Fibroblast of skin of left biceps (primary cell): Measurements from ENCODE around the gene TNK2.
"Not testable (repeated sequence)": the region's sequence is repeated elsewhere in the genome, so short reads cannot be mapped to it uniquely, and the experiment has no call there.

Experiments
- DNase-seq, 2 experiments: peaks; one replicate each; pipeline ENCODE4 v3.0.0-alpha.2; 2013; ENCODE audit warnings: low read depth in 2 of 2

Gene TNK2

DNA sequence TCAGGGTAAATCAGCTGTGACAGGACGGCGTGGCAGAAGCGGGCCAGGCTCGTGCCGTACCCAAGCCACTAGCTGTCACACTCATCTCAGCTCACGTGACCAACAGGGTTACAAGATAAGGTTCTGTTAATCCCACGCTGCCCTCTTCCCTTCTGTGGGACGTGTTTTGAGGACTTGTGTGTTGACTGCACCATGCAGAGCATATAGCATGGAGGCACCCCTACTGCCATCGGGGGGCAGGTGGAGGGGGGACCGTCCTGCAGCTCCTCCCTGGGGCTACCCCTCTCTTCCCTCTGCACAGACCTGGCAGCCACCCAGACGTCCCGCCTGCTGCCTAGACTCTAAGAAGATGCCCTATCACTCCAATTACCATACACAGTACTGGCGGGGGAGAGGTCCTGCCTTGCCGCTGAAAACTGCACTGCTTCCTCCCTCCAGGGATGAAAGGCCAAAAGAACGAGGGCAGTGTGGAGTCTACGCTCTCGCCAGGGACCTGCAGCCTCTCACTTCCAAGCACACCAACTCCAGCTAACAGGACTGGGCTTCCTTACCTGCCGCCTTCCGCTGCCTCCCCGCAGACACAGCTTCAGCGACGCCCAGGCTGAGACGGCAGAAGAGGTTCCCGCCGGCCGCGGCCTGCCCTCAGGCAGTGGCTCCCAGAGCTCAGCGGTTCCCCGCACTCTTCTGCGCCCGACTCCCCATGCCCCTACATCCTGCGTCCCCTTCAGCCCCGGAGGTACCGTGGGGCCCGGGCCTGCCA, at the start of gene TNK2:
Gene TNK2, minus strand, starts transcription at position 618 of the 760 bp plus-strand sequence. CDS start 19,963 bp downstream, outside the sequence.
- DNase-seq = no peak

DNA sequence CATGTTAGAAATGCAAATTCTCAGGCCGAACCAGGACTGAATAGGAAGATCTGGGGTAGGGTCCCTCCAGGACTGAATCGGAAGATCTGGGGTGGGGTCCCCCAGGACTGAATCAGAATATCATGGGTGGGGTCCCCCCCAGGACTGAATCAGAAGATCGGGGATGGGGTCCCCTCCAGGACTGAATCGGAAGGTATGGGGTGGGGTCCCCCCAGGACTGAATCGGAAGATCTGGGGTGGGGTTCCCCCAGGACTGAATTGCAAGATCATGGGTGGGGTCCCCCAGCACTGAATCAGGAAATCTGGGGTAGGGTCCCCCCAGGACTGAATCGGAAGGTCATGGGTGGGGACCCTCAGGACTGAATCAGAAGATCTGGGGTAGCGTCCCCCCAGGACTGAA, 48.2 kb upstream of the TNK2 start:
- DNase-seq = no peak

DNA sequence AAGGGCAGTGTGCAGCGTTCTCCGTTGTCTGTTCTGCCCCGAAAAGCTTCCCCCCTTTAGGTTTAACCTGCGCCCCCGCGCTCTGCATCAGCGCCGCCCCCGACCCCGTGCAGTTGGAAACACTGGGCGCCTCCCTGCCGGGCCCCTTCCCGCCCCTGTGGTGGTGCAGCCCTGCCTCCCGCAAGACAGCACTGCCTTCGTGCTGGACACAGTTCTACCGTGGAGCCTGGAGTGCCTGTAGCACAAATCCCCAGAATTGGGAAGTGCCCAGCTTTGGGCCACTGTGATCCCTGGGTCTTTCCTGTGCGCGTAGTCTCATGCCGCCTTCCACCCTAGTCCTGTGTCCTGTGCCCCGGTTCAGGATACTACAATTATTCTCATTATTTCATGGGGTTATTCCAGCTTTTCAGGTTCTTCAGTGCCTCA, 47.1 kb upstream of the TNK2 start:
- not testable (repeated sequence) for DNase-seq

- DNase-seq = not testable (repeated sequence)
These were observed 46.4 kb upstream of the TNK2 start for GRCh38 chr3:195954752-195955119.

DNA sequence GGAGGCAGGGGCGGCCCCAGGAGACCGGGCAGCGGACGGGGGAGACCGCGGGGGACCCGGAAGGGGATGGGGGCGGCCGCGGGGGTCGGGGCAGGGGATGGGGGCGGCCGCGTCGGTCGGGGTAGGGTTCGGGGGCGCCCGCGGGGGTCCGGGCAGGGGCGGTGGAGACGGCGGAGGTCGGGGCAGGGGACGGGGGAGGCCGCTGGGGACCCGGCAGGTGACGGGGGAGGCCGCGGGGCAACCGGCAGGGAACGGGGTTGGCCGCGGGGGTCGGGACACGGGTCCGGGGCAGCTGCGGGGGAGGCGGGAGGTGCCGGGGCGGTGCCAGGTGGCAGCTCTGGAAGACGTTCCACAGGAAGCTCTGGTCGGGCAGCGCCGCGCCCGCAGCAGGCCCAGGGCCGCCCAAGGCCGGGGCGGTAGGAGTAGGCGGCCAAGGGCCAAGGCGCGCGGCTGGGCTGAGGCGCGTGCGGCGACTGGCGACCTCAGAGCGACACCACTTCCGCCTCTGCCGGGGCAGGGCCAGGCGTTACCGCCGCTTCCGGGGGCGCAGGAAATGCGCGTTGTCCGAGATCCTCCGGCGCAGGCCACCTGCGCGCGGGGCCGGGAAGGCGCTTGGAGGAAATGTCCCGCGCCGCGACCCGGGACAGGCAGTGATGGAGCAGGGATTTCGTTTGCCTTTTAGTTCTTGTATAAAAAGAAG, 45.9 kb upstream of the TNK2 start:
- not testable (repeated sequence) for DNase-seq

GRCh38 chr3:195952590-195952989, 44.2 kb upstream of the TNK2 start:
- DNase-seq = not testable (repeated sequence)

- not testable (repeated sequence) for DNase-seq
These were observed 43.3 kb upstream of the TNK2 start for GRCh38 chr3:195951443-195952177.

- not testable (repeated sequence) for DNase-seq
These were observed 42.4 kb upstream of the TNK2 start for GRCh38 chr3:195950731-195951130.

GRCh38 chr3:195950164-195950563, 41.8 kb upstream of the TNK2 start:
- DNase-seq = not testable (repeated sequence)

DNA sequence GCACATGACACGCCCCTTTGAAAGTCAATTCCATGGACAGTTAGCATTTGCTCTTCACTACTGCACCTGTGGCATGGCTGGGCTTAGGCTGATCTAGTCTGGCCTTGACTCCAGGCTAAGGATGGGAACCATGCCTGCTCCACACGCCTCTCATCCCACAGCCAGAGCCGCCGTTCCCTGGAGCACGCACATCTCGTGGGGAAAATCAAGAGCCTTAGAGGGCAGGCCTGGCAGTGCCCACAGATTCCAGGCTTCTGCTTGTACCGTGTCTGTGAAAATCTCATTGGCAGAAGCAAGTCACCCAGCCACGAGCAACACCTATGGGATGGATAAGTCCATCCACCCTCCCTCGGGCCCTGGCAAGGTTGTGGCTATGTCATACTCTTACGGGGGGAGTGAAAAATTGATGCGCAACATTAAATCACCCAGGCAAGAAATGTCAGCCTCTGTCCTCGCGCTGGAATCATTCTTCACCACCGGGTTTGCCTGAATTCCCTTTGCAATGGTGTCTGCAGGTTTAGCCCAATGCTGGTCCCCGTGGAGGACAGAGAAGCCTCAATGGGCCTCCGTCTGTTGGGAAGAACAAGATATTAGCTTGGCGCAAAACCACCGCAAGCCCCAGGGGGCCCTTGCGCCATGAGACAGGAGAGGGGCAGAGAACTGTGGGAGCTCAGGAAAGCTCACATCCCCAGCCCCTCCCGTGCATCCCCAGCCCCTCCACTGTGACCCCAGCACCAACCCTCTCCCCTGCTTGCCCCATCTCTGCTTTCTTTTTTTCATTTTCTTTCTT, 38.8 kb upstream of the TNK2 start:
- DNase-seq = not testable (repeated sequence)

DNA sequence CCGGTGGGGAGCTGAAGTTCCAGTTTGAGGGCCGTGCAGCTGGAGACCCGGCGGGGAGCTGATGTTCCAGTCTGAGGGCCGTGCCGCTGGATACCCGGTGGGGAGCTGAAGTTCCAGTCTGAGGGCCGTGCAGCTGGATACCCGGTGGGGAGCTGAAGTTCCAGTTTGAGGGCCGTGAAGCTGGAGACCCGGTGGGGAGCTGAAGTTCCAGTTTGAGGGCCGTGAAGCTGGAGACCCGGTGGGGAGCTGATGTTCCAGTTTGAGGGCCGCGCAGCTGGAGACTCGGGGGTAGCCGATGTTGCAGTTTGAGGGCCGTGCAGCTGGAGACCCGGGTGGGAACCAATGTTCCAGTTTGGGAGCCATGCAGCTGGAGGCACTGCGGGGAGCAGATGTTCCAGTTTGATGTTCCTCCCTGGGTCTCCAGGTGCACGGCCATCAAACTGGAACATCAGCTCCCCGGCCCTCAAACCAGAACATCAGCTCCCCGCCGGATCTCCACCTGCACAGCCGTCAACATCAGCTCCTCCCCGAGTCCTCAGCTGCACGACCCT, 33.0 kb upstream of the TNK2 start:
- DNase-seq = not testable (repeated sequence)

- DNase-seq = not testable (repeated sequence)
These were observed 32.5 kb upstream of the TNK2 start for GRCh38 chr3:195940806-195941205.

DNA sequence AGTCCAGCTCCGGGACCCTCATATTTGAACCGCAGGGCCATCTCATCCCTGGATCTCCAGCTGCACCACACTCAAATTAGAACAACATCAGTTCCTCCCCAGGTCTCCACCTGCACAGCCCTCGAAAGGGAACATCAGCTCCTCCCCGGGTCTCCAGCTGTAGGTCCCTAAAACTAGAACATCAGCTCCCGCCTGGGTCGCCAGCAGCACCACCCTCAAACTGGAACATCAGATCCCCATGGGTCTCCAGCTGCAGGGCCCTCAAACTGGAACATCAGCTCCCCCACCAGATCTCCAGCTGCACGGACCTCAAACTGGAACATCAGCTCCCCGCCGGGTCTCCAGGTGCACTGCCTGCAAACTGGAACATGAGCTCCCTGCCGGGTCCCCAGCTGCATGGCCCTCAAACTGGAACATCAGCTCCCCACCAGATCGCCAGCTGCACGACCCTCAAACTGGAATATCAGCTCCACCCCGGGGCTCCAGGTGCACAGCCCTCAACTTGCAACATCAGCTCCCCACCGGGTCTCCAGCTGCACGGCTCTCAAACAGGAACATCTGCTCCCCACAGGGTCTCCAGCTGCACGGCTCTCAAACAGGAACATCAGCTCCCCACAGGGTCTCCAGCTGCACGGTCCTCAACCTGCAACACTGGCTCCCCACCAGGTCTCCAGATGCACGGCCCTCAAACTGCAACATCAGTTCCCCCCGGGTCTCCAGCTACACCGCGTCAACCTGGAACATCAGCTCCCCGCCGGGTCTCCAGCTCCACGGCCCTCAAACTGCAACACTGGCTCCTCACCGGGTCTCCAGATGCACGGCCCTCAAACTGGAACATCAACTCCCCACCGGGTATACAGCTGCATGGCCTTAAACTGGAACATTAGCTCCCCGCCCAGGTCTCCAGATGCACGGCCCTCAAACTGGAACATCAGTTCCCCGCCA, 31.4 kb upstream of the TNK2 start:
- not testable (repeated sequence) for DNase-seq

GRCh38 chr3:195933044-195933430, 24.7 kb upstream of the TNK2 start:
- not testable (repeated sequence) for DNase-seq

- no peak for DNase-seq
These were observed 24.2 kb upstream of the TNK2 start for GRCh38 chr3:195932418-195933043.

DNA sequence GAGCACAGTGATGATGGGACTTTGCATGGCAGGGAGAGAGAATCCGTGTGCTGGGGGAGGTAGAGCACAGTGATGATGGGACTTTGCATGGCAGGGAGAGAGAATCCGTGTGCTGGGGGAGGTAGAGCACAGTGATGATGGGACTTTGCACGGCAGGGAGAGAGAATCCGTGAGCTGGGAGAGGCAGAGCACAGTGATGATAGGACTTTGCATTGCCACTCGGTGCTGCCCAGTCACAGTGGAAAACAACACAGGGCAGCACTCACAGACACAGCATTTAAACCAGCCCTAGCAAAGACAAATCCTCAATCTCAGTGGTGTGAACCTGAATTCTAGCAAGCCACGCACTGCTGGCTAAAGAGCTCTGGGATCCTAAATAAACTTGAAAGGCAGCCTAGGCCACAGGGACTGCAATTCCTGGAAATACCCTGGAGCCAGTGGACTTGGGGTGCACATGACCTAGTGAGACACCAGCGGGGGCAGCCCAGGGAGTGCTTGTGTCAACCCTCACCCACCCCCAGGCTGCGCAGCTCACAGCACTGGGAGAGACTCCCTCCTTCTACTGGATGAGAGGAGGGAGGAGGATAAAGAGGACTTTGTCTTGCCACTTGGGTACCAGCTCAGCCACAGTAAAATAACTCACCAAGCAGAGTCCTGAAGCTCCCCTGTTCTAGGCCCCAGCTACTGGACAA, 23.4 kb upstream of the TNK2 start:
- no peak for DNase-seq

DNA sequence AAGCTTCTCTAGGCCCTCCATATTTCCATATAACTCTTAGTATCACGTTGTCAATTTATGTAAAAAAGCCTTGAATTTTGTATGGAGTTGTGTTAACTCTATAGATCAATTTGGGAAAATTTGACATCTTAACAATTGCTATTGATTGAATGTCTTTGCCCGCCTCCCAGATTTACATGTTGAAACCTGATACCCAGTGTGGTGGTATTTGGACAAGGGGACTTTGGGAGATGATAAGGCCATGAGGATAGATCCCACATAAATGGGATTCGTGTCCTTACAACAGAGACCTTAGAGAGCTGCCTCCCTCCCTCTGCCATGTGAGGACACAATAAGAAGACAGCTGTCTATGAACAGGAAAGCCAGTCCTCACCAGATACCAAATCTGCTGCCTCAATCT, 21.1 kb upstream of the TNK2 start:
- DNase-seq = no peak

GRCh38 chr3:195921334-195921791, 13.0 kb upstream of the TNK2 start:
- DNase-seq = no peak

DNA sequence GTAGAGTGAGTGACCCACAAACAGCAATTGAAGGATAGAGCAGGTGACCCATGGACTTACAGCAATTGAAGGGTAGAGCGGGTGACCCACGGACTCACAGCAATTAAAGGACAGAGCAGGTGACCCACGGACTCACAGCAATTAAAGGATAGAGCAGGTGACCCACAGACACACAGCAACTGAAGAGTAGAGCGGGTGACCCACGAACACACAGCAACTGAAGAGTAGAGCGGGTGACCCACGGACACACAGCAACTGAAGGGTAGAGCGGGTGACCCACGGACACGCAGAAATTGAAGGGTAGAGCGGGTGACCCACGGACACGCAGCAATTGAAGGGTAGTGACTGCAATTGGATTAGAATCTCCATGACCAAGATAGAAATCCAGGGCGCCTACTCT, 9.8 kb upstream of the TNK2 start:
- no peak for DNase-seq
